Measurements from ENCODE around the gene RAI1. TPM values are rescaled to one million over a fixed set of nuclear protein-coding genes. Genes with fewer than 3 reads are reported as not detected.

The RAI1 gene
- total RNA-seq, 1 experiment from 2014 or later = 5.9 TPM

- no peak for DNase-seq (ENCODE audit: low read depth)
Measured at GRCh38 chr17:17698371-17698770, 17.1 kb downstream of the RAI1 start.

GRCh38 chr17:17698869-17699351, 17.7 kb downstream of the RAI1 start:
- DNase-seq (ENCODE audit: low read depth) = no peak

GRCh38 chr17:17699491-17699890, 18.2 kb downstream of the RAI1 start:
- no peak for DNase-seq (ENCODE audit: low read depth)

GRCh38 chr17:17700251-17700969, 19.2 kb downstream of the RAI1 start:
- no peak for DNase-seq (ENCODE audit: low read depth)

- DNase-seq (ENCODE audit: low read depth) = no peak
Measured at GRCh38 chr17:17701112-17701511, 19.9 kb downstream of the RAI1 start.

- no peak for DNase-seq (ENCODE audit: low read depth)
Measured at GRCh38 chr17:17701658-17702057, 20.4 kb downstream of the RAI1 start.

- DNase-seq (ENCODE audit: low read depth) = no peak
Measured at GRCh38 chr17:17702449-17703139, 21.3 kb downstream of the RAI1 start.

- no peak for DNase-seq (ENCODE audit: low read depth)
Measured at GRCh38 chr17:17703140-17703919, 22.1 kb downstream of the RAI1 start.

- DNase-seq (ENCODE audit: low read depth) = no peak
Measured at GRCh38 chr17:17704931-17705330, 23.7 kb downstream of the RAI1 start.

- DNase-seq (ENCODE audit: low read depth) = no peak
Measured at GRCh38 chr17:17706140-17707060, 25.1 kb downstream of the RAI1 start.

GRCh38 chr17:17708295-17708694, 27.0 kb downstream of the RAI1 start:
- DNase-seq (ENCODE audit: low read depth) = no peak

- no peak for DNase-seq (ENCODE audit: low read depth)
Measured at GRCh38 chr17:17708816-17709215, 27.6 kb downstream of the RAI1 start.

GRCh38 chr17:17709815-17710321, 28.6 kb downstream of the RAI1 start:
- DNase-seq (ENCODE audit: low read depth) = no peak

- DNase-seq (ENCODE audit: low read depth) = no peak
Measured at GRCh38 chr17:17710355-17710727, 29.1 kb downstream of the RAI1 start.

GRCh38 chr17:17710728-17711541, 29.7 kb downstream of the RAI1 start:
- DNase-seq (ENCODE audit: low read depth) = peak; percentile 96

- no peak for DNase-seq (ENCODE audit: low read depth)
Measured at GRCh38 chr17:17711641-17712162, 30.4 kb downstream of the RAI1 start.

- peak; percentile 57 for DNase-seq (ENCODE audit: low read depth)
Measured at GRCh38 chr17:17712268-17712924, 31.1 kb downstream of the RAI1 start.

GRCh38 chr17:17713839-17714238, 32.6 kb downstream of the RAI1 start:
- DNase-seq (ENCODE audit: low read depth) = peak; percentile 45

GRCh38 chr17:17714261-17714866, 33.1 kb downstream of the RAI1 start:
- no peak for DNase-seq (ENCODE audit: low read depth)

All from Daoy (cell line).